ENCODE data around the gene ATP13A4. TPM values are rescaled to one million over a fixed set of nuclear protein-coding genes. Genes with fewer than 3 reads are reported as not detected.

The ATP13A4 gene
- total RNA-seq, 4 donors from 2014 or later: 0.21 to 6.3 (median 1.6) TPM

DNA sequence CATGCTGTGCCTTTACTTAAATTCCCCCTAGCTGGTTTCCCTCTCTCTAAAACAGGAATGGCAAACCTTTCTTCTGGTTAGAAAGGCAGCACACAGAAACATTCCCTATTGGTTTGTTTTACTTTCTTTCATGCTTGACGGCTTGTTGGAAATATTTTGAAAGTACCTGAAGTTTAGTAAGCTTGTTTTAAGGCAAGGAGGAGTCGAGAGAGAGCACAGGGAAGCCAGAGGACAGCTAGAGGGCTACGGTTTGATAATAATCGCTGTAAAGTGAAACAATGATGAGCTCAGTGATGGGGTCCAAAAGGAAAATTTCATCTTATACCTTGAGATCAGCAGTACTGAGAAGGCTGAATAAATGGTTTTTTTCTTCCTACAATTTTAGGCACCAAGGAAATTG, 64.1 kb downstream of the ATP13A4 start:
- H3K27ac ChIP-seq: no peak overlapping the region
- no peaks in the 10 kb centered on the region for H3K27me3 ChIP-seq
- no peak for TF ChIP-seq EP300 (IDR thresholded peaks at IDR 0.05)
- TF ChIP-seq, protein P1, sequence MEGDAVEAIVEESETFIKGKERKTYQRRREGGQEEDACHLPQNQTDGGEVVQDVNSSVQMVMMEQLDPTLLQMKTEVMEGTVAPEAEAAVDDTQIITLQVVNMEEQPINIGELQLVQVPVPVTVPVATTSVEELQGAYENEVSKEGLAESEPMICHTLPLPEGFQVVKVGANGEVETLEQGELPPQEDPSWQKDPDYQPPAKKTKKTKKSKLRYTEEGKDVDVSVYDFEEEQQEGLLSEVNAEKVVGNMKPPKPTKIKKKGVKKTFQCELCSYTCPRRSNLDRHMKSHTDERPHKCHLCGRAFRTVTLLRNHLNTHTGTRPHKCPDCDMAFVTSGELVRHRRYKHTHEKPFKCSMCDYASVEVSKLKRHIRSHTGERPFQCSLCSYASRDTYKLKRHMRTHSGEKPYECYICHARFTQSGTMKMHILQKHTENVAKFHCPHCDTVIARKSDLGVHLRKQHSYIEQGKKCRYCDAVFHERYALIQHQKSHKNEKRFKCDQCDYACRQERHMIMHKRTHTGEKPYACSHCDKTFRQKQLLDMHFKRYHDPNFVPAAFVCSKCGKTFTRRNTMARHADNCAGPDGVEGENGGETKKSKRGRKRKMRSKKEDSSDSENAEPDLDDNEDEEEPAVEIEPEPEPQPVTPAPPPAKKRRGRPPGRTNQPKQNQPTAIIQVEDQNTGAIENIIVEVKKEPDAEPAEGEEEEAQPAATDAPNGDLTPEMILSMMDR (IDR thresholded peaks at IDR 0.05): no peak
- TF ChIP-seq POLR2A (IDR thresholded peaks at IDR 0.05): no peak
- 83 to 87% methylated on average over 4 of the region's 4 CpGs for WGBS, 2 donors
- DNase-seq (ENCODE audit: low spot score in 2 of 2): no peak
- H3K9me3 ChIP-seq: no peaks in the 10 kb centered on the region
- H3K4me1 ChIP-seq: no peaks in the 10 kb centered on the region
- no peak overlapping the region for H3K4me3 ChIP-seq
- H3K36me3 ChIP-seq: no peaks in the 10 kb centered on the region

DNA sequence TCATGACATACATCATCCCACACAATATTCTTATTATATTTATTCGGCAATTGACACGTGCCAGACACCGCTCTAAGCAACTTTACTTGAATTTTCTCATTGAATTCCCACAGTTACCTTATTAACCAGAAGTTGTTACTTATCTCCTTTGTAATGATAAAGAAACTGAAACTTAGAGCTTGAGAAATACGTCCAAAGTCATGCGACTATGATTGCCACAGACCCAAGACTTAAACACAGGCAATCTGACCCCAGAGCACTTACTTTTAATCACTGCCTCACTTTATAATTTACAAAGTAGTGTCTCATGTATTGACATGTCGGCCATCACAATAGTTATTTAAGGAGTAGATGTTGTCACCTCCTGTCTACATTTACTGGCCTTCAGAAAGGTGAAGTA, 64.7 kb downstream of the ATP13A4 start:
- WGBS, 2 donors: 90% methylated on average over 6 of the region's 6 CpGs
- Histone ChIP-seq H3K27me3 (no peaks in the 10 kb centered on the region), H3K4me3 (no peak overlapping the region), H3K4me1 (no peaks in the 10 kb centered on the region), H3K27ac (no peak overlapping the region), H3K9me3 (no peaks in the 10 kb centered on the region), H3K36me3 (no peaks in the 10 kb centered on the region)
- no peak for DNase-seq (ENCODE audit: low spot score in 2 of 2)
- TF ChIP-seq POLR2A (IDR thresholded peaks at IDR 0.05): no peak
- no peak for TF ChIP-seq EP300 (IDR thresholded peaks at IDR 0.05)
- TF ChIP-seq, protein P1 (IDR thresholded peaks at IDR 0.05): no peak

DNA sequence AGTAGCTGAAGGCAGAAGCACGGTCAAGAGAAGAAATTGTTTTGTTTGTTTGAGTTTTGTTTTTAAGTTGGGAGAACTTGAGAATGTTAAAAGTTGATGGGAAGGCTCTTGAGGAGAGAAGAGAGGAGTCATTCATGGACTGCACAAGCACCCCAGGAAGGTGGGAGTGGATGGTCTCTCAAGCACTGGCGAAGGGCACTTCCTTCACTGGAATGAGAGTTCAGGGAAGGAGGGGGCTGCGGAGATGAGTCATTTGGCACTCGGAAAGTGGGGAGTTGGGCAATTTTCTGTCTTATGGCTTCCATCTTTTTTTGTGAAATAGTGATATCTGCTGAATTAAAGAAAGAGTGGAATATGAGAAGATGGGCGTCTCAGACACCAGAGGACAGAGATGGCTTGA, 66.0 kb downstream of the ATP13A4 start:
- Histone ChIP-seq H3K4me1 (peaks cover 0 to 6% (median 0%) of the 10 kb centered on the region in 4 donors), H3K9me3 (no peaks in the 10 kb centered on the region), H3K36me3 (no peaks in the 10 kb centered on the region), H3K27ac (no peak overlapping the region), H3K27me3 (no peaks in the 10 kb centered on the region), H3K4me3 (no peak overlapping the region)
- TF ChIP-seq POLR2A (IDR thresholded peaks at IDR 0.05) (no peak), EP300 (IDR thresholded peaks at IDR 0.05) (no peak)
- TF ChIP-seq, protein P1 (IDR thresholded peaks at IDR 0.05): no peak
- 85 to 89% methylated on average over 5 of the region's 5 CpGs for WGBS, 2 donors
- no peak for DNase-seq (ENCODE audit: low spot score in 2 of 2)

DNA sequence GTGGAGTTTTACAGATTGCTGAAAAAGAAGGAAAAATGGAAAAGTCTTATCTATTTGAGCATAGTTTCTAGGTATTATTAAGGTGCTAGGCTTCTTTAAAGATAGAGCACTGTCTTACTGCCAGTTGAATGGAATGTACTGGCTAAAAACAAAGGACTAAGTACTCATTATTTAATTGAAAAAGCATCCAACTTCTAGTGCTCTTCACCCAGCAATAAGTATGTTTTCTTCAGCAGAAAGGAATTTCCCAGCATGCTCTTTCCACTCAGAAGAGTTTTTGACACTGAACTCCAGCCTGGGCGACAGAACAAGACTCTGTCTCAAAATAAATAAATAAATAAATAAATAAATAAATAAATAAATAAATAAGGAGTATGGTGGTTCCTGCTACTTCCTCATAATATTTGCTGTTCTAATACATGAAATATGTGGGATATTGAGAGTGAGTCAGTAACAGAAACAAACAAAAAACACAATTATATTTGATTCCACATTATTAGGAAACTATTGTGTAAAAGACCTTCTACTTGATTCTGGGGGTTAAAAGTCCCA, 70.6 kb downstream of the ATP13A4 start:
- H3K27me3 ChIP-seq: no peaks in the 10 kb centered on the region
- WGBS, 2 donors: 13 to 15% methylated on average over 1 of the region's 1 CpG
- H3K4me1 ChIP-seq: peaks cover 0 to 7% (median 0%) of the 10 kb centered on the region in 4 donors
- H3K9me3 ChIP-seq: no peaks in the 10 kb centered on the region
- TF ChIP-seq EP300 (IDR thresholded peaks at IDR 0.05) (no peak), POLR2A (IDR thresholded peaks at IDR 0.05) (no peak)
- TF ChIP-seq, protein P1 (IDR thresholded peaks at IDR 0.05): no peak
- no peak overlapping the region for H3K27ac ChIP-seq
- no peaks in the 10 kb centered on the region for H3K36me3 ChIP-seq
- DNase-seq (ENCODE audit: low spot score in 2 of 2): no peak
- H3K4me3 ChIP-seq: no peak overlapping the region

DNA sequence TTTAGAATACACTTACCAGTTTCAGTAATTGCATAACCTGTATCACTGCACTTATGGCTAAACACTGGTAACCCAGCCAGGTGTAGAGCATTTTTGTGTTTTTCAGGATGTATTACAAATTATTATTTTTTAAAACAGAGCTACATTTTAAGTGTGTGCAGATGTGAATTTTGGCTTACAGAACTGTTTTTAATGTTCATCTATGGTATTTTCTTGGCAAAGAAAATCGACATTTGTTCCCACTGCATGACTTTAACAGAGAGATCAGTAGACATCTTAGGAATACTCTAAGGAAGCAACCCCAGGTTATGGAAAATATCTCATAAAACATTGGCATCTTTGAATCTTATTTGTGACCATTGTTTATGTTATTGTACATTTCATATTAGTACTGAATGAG, 73.3 kb downstream of the ATP13A4 start:
- 0 to 31% methylated on average over 1 of the region's 1 CpG for WGBS, 2 donors
- Histone ChIP-seq H3K9me3 (no peaks in the 10 kb centered on the region), H3K36me3 (no peaks in the 10 kb centered on the region), H3K27me3 (no peaks in the 10 kb centered on the region), H3K27ac (no peak overlapping the region), H3K4me3 (no peak overlapping the region), H3K4me1 (peaks cover 0 to 7% (median 0%) of the 10 kb centered on the region in 4 donors)
- DNase-seq (ENCODE audit: low spot score in 2 of 2): no peak
- TF ChIP-seq POLR2A (IDR thresholded peaks at IDR 0.05) (no peak), EP300 (IDR thresholded peaks at IDR 0.05) (no peak)
- TF ChIP-seq, protein P1 (IDR thresholded peaks at IDR 0.05): no peak
